Keratinocyte (primary cell): Measurements from ENCODE around the gene CFAP61. TPM values are rescaled to one million over a fixed set of nuclear protein-coding genes. Genes with fewer than 3 reads are reported as not detected.
"Not testable (repeated sequence)": the region's sequence is repeated elsewhere in the genome, so short reads cannot be mapped to it uniquely, and the experiment has no call there.

Experiments
- DNase-seq: peaks from one replicate; pipeline ENCODE4 v3.0.0-alpha.2; 2011; ENCODE audit warnings: low read depth, missing footprints, low spot score
- FAIRE-seq: peaks from 2 replicates; lab custom pipeline; 2011; peaks lifted over from hg19 to GRCh38; lab: Jason Lieb, UNC
- H2AFZ ChIP-seq: 2 replicates; pipeline ENCODE4 v1.6.0; 2012; ENCODE audit warnings: low read length, control low read depth, inconsistent platforms; ENCODE audit not compliant: control insufficient read depth
- H3K27ac ChIP-seq: 2 replicates; pipeline ENCODE4 v1.5.1; 2011; ENCODE audit warnings: low read length; ENCODE audit not compliant: control insufficient read depth, insufficient read depth
- H3K27me3 ChIP-seq: 3 replicates; pipeline ENCODE4 v1.6.0; 2011; ENCODE audit warnings: low read length; ENCODE audit not compliant: control insufficient read depth, insufficient read depth; ENCODE audit errors: extremely low read depth
- H3K36me3 ChIP-seq, 2 experiments: 2 replicates in 1 of 2; 3 replicates in 1 of 2; pipeline ENCODE4 v1.5.1; 2011; ENCODE audit warnings: low read length in 2 of 2, mild to moderate bottlenecking in 1 of 2; ENCODE audit not compliant: control insufficient read depth in 2 of 2, insufficient read depth in 2 of 2; ENCODE audit errors: extremely low read depth in 1 of 2
- H3K4me1 ChIP-seq: 3 replicates; pipeline ENCODE4 v1.5.1; 2011; ENCODE audit warnings: low read length; ENCODE audit not compliant: control insufficient read depth, insufficient read depth; ENCODE audit errors: extremely low read depth
- H3K4me2 ChIP-seq: 3 replicates; pipeline ENCODE4 v1.6.0; 2011; ENCODE audit warnings: low read depth, low read length; ENCODE audit not compliant: control insufficient read depth, insufficient read depth; ENCODE audit errors: extremely low read depth
- H3K4me3 ChIP-seq, 3 experiments: fragments of 200-600 bp in 1 of 3; sonication (generic) in 1 of 3; 2 replicates in 2 of 3; 3 replicates in 1 of 3; pipeline ENCODE4 v1.5.1; 2011 to 2016; ENCODE audit warnings: low read length in 3 of 3, mild to moderate bottlenecking in 3 of 3, control low read depth in 2 of 3, inconsistent platforms in 1 of 3, low read depth in 1 of 3, mixed read lengths in 1 of 3, mixed run types in 1 of 3, moderate library complexity in 1 of 3; ENCODE audit not compliant: control insufficient read depth in 2 of 3, insufficient read depth in 2 of 3; ENCODE audit errors: extremely low read depth in 1 of 3
- H3K79me2 ChIP-seq: 2 replicates; pipeline ENCODE4 v1.6.0; 2012; ENCODE audit warnings: low read length; ENCODE audit not compliant: control insufficient read depth, insufficient read depth
- H3K9ac ChIP-seq: 3 replicates; pipeline ENCODE4 v1.6.0; 2011; ENCODE audit warnings: low read length; ENCODE audit not compliant: control insufficient read depth, insufficient read depth; ENCODE audit errors: extremely low read depth
- H3K9me1 ChIP-seq: 3 replicates; pipeline ENCODE4 v1.6.0; 2011; ENCODE audit warnings: low read length; ENCODE audit not compliant: control insufficient read depth, insufficient read depth; ENCODE audit errors: extremely low read depth
- H3K9me3 ChIP-seq: 2 replicates; pipeline ENCODE4 v1.5.1; 2012; ENCODE audit warnings: low read depth, low read length; ENCODE audit not compliant: control insufficient read depth
- H4K20me1 ChIP-seq: 3 replicates; pipeline ENCODE4 v1.6.0; 2011; ENCODE audit warnings: low read length; ENCODE audit not compliant: control insufficient read depth, insufficient read depth; ENCODE audit errors: extremely low read depth
- EZH2 ChIP-seq: IDR thresholded peaks from one replicate; pipeline ENCODE4 v1.6.1; 2012; ENCODE audit warnings: inconsistent platforms, mild to moderate bottlenecking, low read length, moderate library complexity
- dilution Hi-C: fragments of 300-500 bp; cut with MboI; formaldehyde crosslinking; loops from one replicate; pipeline ENCODE4 v1.7.0; 2020; ENCODE audit warnings: low sequenced_read_pairs; ENCODE audit not compliant: extremely low pct_ligation_motif_present
- polyA plus RNA-seq, 5 experiments: library from polyadenylated mRNA; depleted of rRNA in 3 of 5; stranded (reverse) in 3 of 5; stranded (forward) in 1 of 5; unstranded in 1 of 5; fragments of >200 nt; gene quantifications; 1 replicate in 1 of 5; 2 replicates in 3 of 5; 3 replicates in 1 of 5; pipeline versions ENCODE4 v1.2.1 to v1.2.3, GENCODE V29; 2011 to 2012; ENCODE audit warnings: missing spikeins in 2 of 5, low read depth in 1 of 5, low replicate concordance in 1 of 5
- TF ChIP-seq, protein P1 (sequence below), 3 experiments: IDR thresholded peaks in 1 of 3; conservative IDR thresholded peaks in 1 of 3; optimal IDR thresholded peaks in 1 of 3; 2 replicates in 2 of 3; 3 replicates in 1 of 3; pipeline versions ENCODE3 to v1.5.1; 2011; ENCODE audit warnings: low read length in 3 of 3, mild to moderate bottlenecking in 3 of 3, moderate library complexity in 2 of 3, control low read depth in 1 of 3, inconsistent platforms in 1 of 3; ENCODE audit not compliant: insufficient read depth in 2 of 3; ENCODE audit errors: extremely low read depth in 1 of 3

The CFAP61 gene
- polyA plus RNA-seq, 1 donor (not counting 4 experiments of a cell fraction or from before 2014, with no cell fraction given), result 0.25 TPM

DNA sequence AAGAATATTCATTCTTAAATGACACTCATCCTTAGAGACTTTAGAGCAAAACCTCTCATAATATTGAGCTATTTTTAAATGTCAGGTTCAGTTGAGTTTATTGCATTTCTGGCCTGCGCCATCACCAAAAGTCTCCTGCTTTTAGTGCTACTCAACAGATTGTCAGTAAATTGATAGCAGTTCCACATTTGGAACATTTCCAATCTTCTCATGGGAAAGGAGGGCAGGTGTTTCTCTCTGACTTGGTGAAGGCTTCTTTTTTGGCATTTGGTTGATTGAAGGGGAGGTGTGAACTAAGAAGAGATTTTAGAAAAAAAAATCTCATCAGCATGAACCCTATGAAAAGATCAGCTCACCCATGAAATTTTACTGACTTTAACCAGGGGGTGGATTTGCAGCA lies 189.6 kb downstream of the CFAP61 start:
- H3K79me2 ChIP-seq, result no peaks in the 10 kb centered on the region
- no peak overlapping the region for H3K4me3 ChIP-seq
- H3K9me1 ChIP-seq, result no peaks in the 10 kb centered on the region
- H3K9me3 ChIP-seq, result no peaks in the 10 kb centered on the region
- H4K20me1 ChIP-seq, result no peaks in the 10 kb centered on the region
- H3K36me3 ChIP-seq, result no peaks in the 10 kb centered on the region
- no peak overlapping the region for H3K27ac ChIP-seq
- DNase-seq (no peak), FAIRE-seq (no peak)
- no peak for TF ChIP-seq EZH2
- TF ChIP-seq, protein P1, sequence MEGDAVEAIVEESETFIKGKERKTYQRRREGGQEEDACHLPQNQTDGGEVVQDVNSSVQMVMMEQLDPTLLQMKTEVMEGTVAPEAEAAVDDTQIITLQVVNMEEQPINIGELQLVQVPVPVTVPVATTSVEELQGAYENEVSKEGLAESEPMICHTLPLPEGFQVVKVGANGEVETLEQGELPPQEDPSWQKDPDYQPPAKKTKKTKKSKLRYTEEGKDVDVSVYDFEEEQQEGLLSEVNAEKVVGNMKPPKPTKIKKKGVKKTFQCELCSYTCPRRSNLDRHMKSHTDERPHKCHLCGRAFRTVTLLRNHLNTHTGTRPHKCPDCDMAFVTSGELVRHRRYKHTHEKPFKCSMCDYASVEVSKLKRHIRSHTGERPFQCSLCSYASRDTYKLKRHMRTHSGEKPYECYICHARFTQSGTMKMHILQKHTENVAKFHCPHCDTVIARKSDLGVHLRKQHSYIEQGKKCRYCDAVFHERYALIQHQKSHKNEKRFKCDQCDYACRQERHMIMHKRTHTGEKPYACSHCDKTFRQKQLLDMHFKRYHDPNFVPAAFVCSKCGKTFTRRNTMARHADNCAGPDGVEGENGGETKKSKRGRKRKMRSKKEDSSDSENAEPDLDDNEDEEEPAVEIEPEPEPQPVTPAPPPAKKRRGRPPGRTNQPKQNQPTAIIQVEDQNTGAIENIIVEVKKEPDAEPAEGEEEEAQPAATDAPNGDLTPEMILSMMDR (optimal IDR thresholded peaks at IDR 0.05 in 1 of 3, IDR thresholded peaks at IDR 0.05 in 1 of 3, conservative IDR thresholded peaks at IDR 0.05 in 1 of 3; ENCODE audit: extremely low read depth in 1 of 3, insufficient read depth in 2 of 3, low read length in 3 of 3), result no peak
- dilution Hi-C loops, result no loop called here
- H2AFZ ChIP-seq, result no peak overlapping the region
- H3K4me1 ChIP-seq, result no peaks in the 10 kb centered on the region
- no peaks in the 10 kb centered on the region for H3K27me3 ChIP-seq
- no peak overlapping the region for H3K4me2 ChIP-seq
- H3K9ac ChIP-seq, result no peak overlapping the region

- H3K9me1 ChIP-seq, H4K20me1 ChIP-seq, H3K27ac ChIP-seq, FAIRE-seq, H3K36me3 ChIP-seq, H3K4me1 ChIP-seq, dilution Hi-C loops, H3K9ac ChIP-seq, H3K4me2 ChIP-seq, H3K79me2 ChIP-seq, H3K9me3 ChIP-seq, DNase-seq, H3K4me3 ChIP-seq, H2AFZ ChIP-seq, H3K27me3 ChIP-seq: not testable (repeated sequence)
Observed at GRCh38 chr20:20244384-20244783, 192.1 kb downstream of the CFAP61 start.

- H4K20me1 ChIP-seq, result no peaks in the 10 kb centered on the region
- no peaks in the 10 kb centered on the region for H3K79me2 ChIP-seq
- H3K27me3 ChIP-seq, result no peaks in the 10 kb centered on the region
- no peak overlapping the region for H2AFZ ChIP-seq
- H3K4me1 ChIP-seq, result no peaks in the 10 kb centered on the region
- dilution Hi-C loops, result no loop called here
- DNase-seq (no peak), FAIRE-seq (no peak)
- no peak overlapping the region for H3K9ac ChIP-seq
- H3K27ac ChIP-seq, result no peak overlapping the region
- H3K9me1 ChIP-seq, result no peaks in the 10 kb centered on the region
- TF ChIP-seq, protein P1 (optimal IDR thresholded peaks at IDR 0.05 in 1 of 3, IDR thresholded peaks at IDR 0.05 in 1 of 3, conservative IDR thresholded peaks at IDR 0.05 in 1 of 3; ENCODE audit: extremely low read depth in 1 of 3, insufficient read depth in 2 of 3, low read length in 3 of 3), result no peak
- TF ChIP-seq EZH2, result no peak
- no peak overlapping the region for H3K4me3 ChIP-seq
- H3K9me3 ChIP-seq, result no peaks in the 10 kb centered on the region
- no peak overlapping the region for H3K4me2 ChIP-seq
- H3K36me3 ChIP-seq, result no peaks in the 10 kb centered on the region
Observed at GRCh38 chr20:20246996-20247633, 194.8 kb downstream of the CFAP61 start.
